ENCODE results near the gene ESPNL.

Gene ESPNL

GRCh38 chr2:238142382-238143205 is 42.5 kb downstream of the ESPNL start:
- DNase-seq (ENCODE audit: low read depth in 3 of 3): no peak

GRCh38 chr2:238143239-238143951 is 43.3 kb downstream of the ESPNL start:
- no peak for DNase-seq (ENCODE audit: low read depth in 3 of 3)

DNA sequence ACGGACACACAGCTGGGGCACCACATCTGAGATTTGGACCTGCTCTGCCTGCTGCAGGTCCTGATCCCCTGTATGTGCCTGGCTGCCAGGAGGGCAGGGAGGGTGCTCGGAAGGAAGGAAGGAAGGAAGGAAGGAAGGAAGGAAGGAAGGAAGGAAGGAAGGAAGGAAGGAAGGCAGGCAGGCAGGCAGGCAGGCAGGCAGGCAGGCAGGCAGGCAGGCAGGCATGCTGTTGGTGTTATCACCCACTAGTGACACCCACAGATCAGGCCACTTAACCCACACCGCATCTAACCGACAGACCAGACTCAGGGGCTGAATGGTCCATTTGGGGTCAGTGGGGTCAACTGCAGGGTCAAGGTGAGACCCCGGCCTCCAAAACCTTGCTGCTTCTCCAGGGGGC is 44.1 kb downstream of the ESPNL start:
- no peak for DNase-seq (ENCODE audit: low read depth in 3 of 3)

DNA sequence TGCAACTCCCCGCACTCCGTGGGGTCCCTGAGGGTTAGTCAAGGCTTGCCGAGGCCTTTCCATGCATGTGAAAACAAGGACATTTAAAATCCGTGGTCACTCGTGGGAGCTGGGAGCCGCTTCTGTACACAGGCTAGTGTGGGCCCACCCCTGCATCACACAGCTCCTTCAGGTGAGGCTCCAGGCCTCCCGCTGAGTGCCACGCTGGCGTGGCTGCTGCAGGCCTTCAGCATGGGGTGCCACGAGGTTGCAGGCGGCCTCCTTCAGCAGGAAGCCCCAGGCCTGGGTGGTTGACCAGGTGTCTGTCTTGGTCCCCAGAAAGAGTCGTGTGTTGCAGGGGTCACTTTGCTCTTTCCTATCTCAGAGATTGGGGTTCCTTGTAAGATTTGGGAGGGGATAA is 44.9 kb downstream of the ESPNL start:
- no peak for DNase-seq (ENCODE audit: low read depth in 3 of 3)

- no peak for DNase-seq (ENCODE audit: low read depth in 3 of 3)
Observed at GRCh38 chr2:238145851-238146250, 45.7 kb downstream of the ESPNL start.

DNA sequence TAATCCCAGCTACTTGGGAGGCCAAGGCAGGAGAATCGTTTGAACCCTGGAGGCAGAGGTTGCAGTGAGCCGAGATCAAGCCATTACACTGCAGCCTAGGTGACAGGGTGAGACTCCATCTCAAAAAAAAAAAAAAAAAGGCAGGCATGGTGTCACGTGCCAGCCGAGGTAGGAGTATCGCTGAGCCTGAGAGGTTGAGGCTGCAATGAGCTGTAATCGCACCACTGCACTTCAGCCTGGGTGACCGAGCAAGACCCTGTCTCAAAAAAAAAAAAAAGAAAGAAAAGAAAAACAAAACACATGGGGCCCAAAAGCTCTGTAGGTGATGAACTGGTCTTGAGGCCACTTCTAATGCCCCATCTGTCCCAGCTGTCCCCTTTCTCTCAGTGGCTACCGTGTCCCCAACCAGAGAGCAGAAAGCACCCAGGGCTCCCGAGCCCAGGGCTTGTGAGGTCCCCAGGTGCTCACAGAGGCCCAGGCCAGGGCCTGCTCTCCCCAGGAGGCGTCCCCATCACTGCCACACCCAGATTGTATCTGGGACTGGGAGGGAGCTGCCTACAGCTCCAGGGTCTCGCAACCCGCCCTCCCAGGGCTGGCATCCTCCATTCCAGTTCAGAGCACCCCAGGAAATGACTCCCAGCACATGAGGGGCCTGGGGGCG is 46.9 kb downstream of the ESPNL start:
- no peak for DNase-seq (ENCODE audit: low read depth in 3 of 3)

GRCh38 chr2:238148981-238149380 is 48.8 kb downstream of the ESPNL start:
- no peak for DNase-seq (ENCODE audit: low read depth in 3 of 3)

GRCh38 chr2:238149841-238150572 is 49.9 kb downstream of the ESPNL start:
- DNase-seq (ENCODE audit: low read depth in 3 of 3): no peak

- DNase-seq (ENCODE audit: low read depth in 3 of 3): no peak
Observed at GRCh38 chr2:238150686-238151085, 50.5 kb downstream of the ESPNL start.

- no peak for DNase-seq (ENCODE audit: low read depth in 3 of 3)
Observed at GRCh38 chr2:238151205-238151604, 51.1 kb downstream of the ESPNL start.

DNA sequence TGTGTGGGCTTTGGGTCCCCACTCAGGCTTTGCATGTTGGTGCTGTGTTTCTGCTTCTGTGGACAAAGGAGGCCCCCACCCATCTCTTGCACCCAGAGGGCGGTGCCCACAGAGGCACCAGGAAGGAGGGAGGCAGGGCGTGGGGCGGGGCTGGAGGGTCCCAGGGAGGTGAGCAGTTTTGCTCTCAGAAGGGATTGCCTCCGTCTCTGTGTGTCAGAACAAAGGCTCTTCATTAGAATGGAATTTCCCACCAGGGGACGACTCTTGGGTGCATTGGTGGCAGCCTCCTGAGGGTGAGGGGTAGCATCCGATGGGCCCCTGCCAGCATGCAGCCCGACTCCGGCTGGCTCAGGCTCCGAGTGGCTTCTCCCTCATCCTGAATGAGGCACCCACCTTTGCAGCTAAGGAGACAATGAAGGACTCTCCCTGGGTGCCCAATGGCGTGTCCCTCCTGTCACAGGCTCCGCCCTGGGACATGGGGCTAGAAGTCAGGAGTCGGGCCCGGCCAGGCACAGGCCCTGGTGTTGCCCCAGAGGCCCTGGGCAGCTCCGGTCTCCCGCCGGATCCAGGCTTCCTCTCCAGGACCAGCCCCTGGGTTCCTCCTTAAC is 51.6 kb downstream of the ESPNL start:
- DNase-seq (ENCODE audit: low read depth in 3 of 3): no peak

DNA sequence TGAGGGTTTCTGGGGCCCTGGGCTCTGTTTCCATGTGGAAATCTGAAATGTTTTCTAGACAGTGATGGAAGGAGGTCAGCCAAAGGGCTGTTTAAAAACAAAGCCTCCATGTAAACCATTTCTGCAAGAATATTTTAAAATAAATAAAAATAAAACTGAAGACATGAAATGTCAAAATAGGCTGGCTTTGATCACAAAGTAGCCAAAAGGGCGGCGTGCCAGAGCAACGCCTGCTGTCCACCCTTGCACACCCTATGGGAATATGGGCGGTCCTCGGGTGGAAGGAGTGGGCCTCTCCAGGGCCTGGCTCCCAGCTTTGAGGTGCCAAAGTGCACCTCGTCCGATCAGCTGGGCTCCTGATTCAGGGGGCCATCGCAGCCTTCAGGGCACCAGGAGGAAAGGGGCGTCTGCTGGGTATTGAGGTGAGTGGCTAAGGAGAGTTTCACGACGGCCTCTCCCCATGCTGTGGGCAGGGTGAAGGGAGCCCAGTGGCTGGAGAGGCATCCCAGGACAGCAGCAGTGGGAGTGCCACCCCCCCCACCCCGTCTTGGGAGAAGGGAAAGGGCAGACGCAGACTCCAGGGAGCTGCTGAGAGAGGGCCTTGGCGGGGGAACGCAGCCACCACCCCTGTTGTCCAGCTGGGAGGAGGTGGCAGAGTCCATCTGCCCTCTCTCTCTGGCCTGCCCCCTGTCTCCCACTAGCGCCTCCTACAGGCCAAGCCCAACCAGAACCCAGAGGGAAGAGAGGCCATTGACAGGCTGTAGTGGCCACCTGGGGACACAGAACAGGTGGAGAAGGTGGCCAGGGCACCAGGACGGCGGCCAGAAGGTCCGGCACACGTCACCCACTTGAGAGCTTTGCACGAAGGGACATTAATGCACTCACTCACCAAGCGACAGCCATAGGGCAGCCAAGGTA is 52.9 kb downstream of the ESPNL start:
- DNase-seq (ENCODE audit: low read depth in 3 of 3): no peak

DNA sequence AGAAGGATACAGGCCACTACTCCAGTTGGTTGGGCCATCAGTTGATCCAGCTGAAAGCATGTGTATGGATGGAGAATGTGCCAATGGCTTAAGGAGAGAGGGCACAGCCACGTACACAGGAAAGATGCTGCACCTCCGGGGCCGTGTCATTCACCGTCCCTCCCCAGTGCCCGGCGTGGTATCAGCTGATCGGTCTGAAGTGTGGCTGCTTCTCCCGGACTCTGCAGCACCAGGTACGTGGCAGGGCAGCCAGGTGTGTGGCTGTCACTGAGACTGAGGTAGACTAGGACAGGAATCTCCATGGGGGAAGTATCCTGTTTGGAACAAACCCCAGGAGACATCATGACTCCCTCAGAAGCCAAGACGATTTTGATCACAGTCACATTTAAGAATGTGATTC is 54.4 kb downstream of the ESPNL start:
- no peak for DNase-seq (ENCODE audit: low read depth in 3 of 3)

DNA sequence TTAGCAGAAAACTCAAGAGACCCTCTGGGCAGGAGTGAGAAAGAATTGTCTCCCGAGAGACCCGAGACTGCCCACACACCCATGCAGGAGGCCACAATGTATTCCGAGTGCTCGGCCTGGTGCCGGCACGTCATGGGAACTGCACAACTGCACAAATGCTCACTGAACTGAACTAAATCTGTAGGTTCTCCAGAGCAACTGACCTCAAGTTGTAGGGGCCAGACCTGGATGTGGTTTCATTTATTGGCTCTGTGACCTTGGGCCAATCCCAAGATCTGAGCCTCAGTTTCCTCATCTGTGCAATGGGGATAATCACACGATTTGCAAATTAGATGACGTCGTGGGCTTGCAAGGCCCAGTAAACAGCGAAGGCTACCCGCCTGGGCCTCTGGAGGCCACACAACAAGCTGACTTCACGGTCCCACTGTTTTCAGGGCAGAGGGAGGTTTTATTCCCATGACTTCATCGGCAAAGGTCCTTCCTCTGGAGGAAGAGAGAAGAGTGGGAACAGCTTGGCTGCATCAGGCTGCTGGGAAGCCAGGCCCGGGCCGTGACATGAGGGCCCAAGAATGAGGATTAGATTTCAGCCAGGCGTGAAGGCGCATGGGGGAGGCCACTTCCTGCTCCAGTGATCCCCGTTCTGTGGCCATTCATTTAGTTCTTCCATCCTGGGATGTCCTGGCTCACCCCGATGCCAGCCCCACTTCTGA is 55.1 kb downstream of the ESPNL start:
- no peak for DNase-seq (ENCODE audit: low read depth in 3 of 3)

GRCh38 chr2:238155761-238156694 is 55.9 kb downstream of the ESPNL start:
- DNase-seq (ENCODE audit: low read depth in 3 of 3): no peak

- DNase-seq (ENCODE audit: low read depth in 3 of 3): no peak
Observed at GRCh38 chr2:238157506-238158017, 57.4 kb downstream of the ESPNL start.

DNA sequence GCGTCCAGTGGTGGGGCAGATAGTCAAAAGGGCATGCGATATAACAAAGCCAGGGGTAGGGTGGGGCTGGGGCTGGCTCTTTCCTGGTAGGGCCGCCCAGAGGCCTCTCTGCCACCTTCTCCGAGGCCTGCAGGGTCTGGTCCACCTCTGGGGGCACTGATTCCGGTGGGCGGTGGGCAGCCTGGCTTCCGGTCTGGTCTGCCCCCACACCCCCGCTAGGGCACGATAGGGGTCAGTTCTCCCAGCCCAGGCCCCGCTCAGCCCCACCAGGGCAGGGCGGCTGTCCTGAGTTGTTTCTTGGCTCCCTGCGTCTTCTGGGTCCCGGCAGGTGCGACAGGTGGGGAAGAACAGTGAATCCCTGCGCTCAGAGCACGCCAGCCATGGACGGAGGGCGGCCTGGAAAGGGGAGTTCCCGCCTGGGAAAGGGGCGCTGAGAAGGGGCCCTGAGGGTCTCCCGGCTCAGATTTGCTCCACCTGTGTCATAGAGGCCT is 57.9 kb downstream of the ESPNL start:
- DNase-seq (ENCODE audit: low read depth in 3 of 3): no peak

DNA sequence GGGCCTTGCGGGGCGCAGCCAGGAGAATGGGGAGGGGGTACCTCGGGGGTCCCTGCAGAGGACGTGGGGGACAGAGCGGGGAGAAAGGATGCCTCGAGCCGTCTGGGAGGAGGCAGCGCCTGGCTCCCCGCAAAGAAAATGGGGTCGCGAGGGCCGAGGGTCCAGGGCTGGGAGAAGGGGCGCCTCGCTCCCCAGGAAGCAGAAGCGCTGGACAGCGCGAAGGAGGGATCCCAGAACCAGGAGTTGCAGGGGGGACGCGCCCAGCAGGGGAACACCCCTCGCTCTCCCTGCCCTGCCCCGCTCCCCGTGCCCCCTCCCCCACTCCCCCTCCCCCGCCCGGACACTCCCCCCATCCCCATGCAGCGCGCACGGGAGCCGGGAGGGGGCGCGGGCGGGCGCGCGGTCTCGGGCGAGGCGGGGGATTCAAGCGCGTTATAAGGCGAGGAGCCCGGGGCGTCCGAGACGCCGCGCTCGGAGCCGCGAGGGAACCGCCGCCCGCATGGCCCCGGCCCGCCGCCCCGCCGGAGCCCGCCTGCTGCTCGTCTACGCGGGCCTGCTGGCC is 58.5 kb downstream of the ESPNL start, which contains the start of gene ERFE:
Gene ERFE, plus strand, starts transcription at position 462 of the 562 bp plus-strand sequence. Its CDS starts 38 bp downstream, at position 500.
- DNase-seq (ENCODE audit: low read depth in 3 of 3): peak in 2 of 3 experiments; percentile 26 to 33

All from stimulated activated CD4-positive, alpha-beta T cell treated with anti-CD3 and anti-CD28 coated beads, TNF-alpha, amount 100 ng/mL, for 4 hours (primary cell).